ENCODE results near the gene MEF2A. TPM values are rescaled to one million over a fixed set of nuclear protein-coding genes. Genes with fewer than 3 reads are reported as not detected.

The MEF2A gene
- total and polyA plus RNA-seq, 10 of the 15 experiments (the other 5 are each of a cell fraction or from before 2014, with no cell fraction given), result 7.2 to 46.7 (median 35.9) TPM

DNA sequence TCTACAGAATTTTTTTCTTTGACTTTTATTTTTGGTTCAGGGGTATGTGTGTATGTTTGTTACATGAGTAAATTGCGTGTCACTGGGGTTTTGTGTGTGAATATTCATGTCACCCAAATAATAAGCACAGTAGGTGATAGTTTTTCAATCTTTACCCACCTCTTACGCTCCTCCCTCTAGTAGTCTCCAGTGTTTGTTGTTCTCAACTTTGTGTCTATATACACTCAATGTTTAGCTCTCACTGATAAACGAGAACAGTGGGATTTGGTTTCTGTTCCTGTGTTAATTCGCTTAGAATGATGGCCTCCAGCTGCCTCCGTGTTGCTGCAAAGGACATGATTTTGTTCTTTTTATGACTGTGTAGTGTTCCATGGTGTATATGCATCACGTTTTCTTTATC lies 54.4 kb downstream of the MEF2A start:
- CTCF ChIA-PET, result interaction anchor here (0.6 kb wide), 1 partner anchor 347 kb away, joined by 3 read pairs; no protein-coding TSS in a partner anchor
- Histone ChIP-seq H3K4me1 (ENCODE audit: control insufficient read depth, insufficient read depth, low read length) (peaks cover 7% of the 10 kb centered on the region; the same call in 1 of the 2 replicates), H3K27ac (ENCODE audit: control insufficient read depth, insufficient read depth) (no peak overlapping the region), H3K4me3 (no peak overlapping the region), H4K20me1 (ENCODE audit: control insufficient read depth, insufficient read depth) (no peaks in the 10 kb centered on the region), H3K4me2 (ENCODE audit: control insufficient read depth, insufficient read depth) (no peak overlapping the region), H3K27me3 (replicated peaks in 1 of 2; ENCODE audit: control insufficient read depth in 2 of 2, insufficient read depth in 2 of 2, low read length in 1 of 2) (no peaks in the 10 kb centered on the region), H2AFZ (ENCODE audit: control insufficient read depth, low read depth, low read length) (no peak overlapping the region), H3K9me3 (replicated peaks; ENCODE audit: control insufficient read depth, insufficient read depth, low read length) (peaks cover 10% of the 10 kb centered on the region), H3K36me3 (ENCODE audit: control insufficient read depth in 2 of 2, insufficient read depth in 2 of 2, low read length in 1 of 2) (no peaks in the 10 kb centered on the region), H3K9ac (ENCODE audit: control insufficient read depth, insufficient read depth, low read length) (no peak overlapping the region), H3K79me2 (ENCODE audit: control insufficient read depth, insufficient read depth, low read length) (peaks cover 78% of the 10 kb centered on the region)
- BruUV-seq (replicated peaks), result no TSS peak
- no peak for ATAC-seq
- in situ Hi-C loops (cut with MboI) (no loop called here), intact Hi-C loops (cut with micrococcal nuclease; ENCODE audit: unreplicated experiment) (no loop called here)
- POLR2A ChIA-PET, result no interaction called here
- RAD21 ChIA-PET (ENCODE audit: unreplicated experiment), result no interaction called here
- no peak for FAIRE-seq
- SMC1A ChIA-PET (ENCODE audit: uncharacterized antibody, unreplicated experiment), result interaction anchor here (1.1 kb wide), 1 partner anchor 49 kb away, joined by 3 read pairs; no protein-coding TSS in a partner anchor
- no peak for DNase-seq (ENCODE audit: low read depth, low spot score)
- 75% methylated on average over 6 of the region's 6 CpGs for WGBS (ENCODE audit: insufficient coverage, insufficient replicate concordance, low lambda C conversion rate, missing lambda C conversion rate)
- TF ChIP-seq SUZ12 (IDR thresholded peaks at IDR 0.05; ENCODE audit: unreplicated experiment) (no peak), MYB (IDR thresholded peaks at IDR 0.05; ENCODE audit: borderline replicate concordance, low read depth, low read length) (no peak), BRCA1 (IDR thresholded peaks at IDR 0.05; ENCODE audit: low read depth, low read length) (no peak), SREBF1 (IDR thresholded peaks at IDR 0.05; ENCODE audit: low read length) (no peak), ZNF24 (IDR thresholded peaks at IDR 0.05) (no peak), RCOR1 (conservative IDR thresholded peaks at IDR 0.05; ENCODE audit: low read depth, low read length) (no peak), HDAC2 (IDR thresholded peaks at IDR 0.05) (no peak)
- TF ChIP-seq, protein P1, sequence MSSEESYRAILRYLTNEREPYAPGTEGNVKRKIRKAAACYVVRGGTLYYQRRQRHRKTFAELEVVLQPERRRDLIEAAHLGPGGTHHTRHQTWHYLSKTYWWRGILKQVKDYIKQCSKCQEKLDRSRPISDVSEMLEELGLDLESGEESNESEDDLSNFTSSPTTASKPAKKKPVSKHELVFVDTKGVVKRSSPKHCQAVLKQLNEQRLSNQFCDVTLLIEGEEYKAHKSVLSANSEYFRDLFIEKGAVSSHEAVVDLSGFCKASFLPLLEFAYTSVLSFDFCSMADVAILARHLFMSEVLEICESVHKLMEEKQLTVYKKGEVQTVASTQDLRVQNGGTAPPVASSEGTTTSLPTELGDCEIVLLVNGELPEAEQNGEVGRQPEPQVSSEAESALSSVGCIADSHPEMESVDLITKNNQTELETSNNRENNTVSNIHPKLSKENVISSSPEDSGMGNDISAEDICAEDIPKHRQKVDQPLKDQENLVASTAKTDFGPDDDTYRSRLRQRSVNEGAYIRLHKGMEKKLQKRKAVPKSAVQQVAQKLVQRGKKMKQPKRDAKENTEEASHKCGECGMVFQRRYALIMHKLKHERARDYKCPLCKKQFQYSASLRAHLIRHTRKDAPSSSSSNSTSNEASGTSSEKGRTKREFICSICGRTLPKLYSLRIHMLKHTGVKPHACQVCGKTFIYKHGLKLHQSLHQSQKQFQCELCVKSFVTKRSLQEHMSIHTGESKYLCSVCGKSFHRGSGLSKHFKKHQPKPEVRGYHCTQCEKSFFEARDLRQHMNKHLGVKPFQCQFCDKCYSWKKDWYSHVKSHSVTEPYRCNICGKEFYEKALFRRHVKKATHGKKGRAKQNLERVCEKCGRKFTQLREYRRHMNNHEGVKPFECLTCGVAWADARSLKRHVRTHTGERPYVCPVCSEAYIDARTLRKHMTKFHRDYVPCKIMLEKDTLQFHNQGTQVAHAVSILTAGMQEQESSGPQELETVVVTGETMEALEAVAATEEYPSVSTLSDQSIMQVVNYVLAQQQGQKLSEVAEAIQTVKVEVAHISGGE (CRISPR knock-in tag; IDR thresholded peaks at IDR 0.05), result no peak
- TF ChIP-seq, protein P2, sequence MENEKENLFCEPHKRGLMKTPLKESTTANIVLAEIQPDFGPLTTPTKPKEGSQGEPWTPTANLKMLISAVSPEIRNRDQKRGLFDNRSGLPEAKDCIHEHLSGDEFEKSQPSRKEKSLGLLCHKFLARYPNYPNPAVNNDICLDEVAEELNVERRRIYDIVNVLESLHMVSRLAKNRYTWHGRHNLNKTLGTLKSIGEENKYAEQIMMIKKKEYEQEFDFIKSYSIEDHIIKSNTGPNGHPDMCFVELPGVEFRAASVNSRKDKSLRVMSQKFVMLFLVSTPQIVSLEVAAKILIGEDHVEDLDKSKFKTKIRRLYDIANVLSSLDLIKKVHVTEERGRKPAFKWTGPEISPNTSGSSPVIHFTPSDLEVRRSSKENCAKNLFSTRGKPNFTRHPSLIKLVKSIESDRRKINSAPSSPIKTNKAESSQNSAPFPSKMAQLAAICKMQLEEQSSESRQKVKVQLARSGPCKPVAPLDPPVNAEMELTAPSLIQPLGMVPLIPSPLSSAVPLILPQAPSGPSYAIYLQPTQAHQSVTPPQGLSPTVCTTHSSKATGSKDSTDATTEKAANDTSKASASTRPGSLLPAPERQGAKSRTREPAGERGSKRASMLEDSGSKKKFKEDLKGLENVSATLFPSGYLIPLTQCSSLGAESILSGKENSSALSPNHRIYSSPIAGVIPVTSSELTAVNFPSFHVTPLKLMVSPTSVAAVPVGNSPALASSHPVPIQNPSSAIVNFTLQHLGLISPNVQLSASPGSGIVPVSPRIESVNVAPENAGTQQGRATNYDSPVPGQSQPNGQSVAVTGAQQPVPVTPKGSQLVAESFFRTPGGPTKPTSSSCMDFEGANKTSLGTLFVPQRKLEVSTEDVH (IDR thresholded peaks at IDR 0.05; ENCODE audit: low read depth, partially characterized antibody), result no peak
- TF ChIP-seq, protein P3, sequence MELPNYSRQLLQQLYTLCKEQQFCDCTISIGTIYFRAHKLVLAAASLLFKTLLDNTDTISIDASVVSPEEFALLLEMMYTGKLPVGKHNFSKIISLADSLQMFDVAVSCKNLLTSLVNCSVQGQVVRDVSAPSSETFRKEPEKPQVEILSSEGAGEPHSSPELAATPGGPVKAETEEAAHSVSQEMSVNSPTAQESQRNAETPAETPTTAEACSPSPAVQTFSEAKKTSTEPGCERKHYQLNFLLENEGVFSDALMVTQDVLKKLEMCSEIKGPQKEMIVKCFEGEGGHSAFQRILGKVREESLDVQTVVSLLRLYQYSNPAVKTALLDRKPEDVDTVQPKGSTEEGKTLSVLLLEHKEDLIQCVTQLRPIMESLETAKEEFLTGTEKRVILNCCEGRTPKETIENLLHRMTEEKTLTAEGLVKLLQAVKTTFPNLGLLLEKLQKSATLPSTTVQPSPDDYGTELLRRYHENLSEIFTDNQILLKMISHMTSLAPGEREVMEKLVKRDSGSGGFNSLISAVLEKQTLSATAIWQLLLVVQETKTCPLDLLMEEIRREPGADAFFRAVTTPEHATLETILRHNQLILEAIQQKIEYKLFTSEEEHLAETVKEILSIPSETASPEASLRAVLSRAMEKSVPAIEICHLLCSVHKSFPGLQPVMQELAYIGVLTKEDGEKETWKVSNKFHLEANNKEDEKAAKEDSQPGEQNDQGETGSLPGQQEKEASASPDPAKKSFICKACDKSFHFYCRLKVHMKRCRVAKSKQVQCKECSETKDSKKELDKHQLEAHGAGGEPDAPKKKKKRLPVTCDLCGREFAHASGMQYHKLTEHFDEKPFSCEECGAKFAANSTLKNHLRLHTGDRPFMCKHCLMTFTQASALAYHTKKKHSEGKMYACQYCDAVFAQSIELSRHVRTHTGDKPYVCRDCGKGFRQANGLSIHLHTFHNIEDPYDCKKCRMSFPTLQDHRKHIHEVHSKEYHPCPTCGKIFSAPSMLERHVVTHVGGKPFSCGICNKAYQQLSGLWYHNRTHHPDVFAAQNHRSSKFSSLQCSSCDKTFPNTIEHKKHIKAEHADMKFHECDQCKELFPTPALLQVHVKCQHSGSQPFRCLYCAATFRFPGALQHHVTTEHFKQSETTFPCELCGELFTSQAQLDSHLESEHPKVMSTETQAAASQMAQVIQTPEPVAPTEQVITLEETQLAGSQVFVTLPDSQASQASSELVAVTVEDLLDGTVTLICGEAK (IDR thresholded peaks at IDR 0.05; ENCODE audit: borderline replicate concordance), result no peak
- TF ChIP-seq, protein P4, sequence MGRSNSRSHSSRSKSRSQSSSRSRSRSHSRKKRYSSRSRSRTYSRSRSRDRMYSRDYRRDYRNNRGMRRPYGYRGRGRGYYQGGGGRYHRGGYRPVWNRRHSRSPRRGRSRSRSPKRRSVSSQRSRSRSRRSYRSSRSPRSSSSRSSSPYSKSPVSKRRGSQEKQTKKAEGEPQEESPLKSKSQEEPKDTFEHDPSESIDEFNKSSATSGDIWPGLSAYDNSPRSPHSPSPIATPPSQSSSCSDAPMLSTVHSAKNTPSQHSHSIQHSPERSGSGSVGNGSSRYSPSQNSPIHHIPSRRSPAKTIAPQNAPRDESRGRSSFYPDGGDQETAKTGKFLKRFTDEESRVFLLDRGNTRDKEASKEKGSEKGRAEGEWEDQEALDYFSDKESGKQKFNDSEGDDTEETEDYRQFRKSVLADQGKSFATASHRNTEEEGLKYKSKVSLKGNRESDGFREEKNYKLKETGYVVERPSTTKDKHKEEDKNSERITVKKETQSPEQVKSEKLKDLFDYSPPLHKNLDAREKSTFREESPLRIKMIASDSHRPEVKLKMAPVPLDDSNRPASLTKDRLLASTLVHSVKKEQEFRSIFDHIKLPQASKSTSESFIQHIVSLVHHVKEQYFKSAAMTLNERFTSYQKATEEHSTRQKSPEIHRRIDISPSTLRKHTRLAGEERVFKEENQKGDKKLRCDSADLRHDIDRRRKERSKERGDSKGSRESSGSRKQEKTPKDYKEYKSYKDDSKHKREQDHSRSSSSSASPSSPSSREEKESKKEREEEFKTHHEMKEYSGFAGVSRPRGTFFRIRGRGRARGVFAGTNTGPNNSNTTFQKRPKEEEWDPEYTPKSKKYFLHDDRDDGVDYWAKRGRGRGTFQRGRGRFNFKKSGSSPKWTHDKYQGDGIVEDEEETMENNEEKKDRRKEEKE (IDR thresholded peaks at IDR 0.05), result no peak
